22Rv1 (cell line): ENCODE results near the gene PTPRM.

Experiments used
- CTCF ChIP-seq: fragments of 450-650 bp; IDR thresholded peaks from 2 replicates; pipeline ENCODE4 v1.5.1; 2017; ENCODE audit warnings: mild to moderate bottlenecking
- ZFX ChIP-seq: fragments of 450-650 bp; IDR thresholded peaks from 2 replicates; pipeline ENCODE4 v1.6.1; 2017; ENCODE audit warnings: antibody characterized with exemption, borderline replicate concordance

- no peak for TF ChIP-seq CTCF
- TF ChIP-seq ZFX: no peak
Measured at GRCh38 chr18:7772510-7772888, 205.4 kb downstream of the PTPRM start.
